ENCODE results near the gene PSMC4.
"Not testable (repeated sequence)": the region's sequence is repeated elsewhere in the genome, so short reads cannot be mapped to it uniquely, and the experiment has no call there.

Gene PSMC4

DNA sequence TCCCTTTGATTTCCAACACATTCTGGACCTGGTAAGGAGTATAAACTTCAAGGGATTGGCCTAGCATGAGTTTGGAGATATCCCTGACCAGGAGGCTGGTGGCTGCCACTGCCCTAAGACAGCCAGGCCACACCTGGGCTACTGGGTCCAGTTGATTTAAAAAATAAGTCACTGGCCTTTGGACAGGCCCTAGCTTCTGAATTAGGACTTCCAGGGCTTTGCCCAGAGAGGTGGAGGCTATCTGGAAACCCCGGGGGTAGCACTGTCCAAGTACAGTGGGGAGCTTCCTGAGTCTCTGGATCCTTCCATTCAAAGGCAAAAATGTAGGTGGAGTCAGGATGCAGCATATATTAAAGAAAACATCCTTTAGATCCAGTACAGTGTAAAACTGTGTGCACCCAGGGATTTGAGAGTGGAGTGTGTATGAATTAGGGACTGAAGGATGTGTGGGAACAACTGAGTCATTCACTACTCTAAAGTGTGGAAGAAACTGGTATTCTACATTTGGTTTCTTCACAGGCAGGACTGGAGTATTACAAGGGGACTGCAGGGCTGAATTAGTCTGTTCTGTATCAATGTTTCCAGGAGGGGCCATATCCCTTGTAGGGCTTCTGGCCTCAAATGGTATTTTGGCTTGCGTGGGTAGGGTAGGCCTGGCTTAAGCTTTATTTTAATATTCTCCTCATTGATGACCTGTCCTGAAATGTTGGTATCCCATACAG lies 21.8 kb upstream of the PSMC4 start:
- no peak for DNase-seq

DNA sequence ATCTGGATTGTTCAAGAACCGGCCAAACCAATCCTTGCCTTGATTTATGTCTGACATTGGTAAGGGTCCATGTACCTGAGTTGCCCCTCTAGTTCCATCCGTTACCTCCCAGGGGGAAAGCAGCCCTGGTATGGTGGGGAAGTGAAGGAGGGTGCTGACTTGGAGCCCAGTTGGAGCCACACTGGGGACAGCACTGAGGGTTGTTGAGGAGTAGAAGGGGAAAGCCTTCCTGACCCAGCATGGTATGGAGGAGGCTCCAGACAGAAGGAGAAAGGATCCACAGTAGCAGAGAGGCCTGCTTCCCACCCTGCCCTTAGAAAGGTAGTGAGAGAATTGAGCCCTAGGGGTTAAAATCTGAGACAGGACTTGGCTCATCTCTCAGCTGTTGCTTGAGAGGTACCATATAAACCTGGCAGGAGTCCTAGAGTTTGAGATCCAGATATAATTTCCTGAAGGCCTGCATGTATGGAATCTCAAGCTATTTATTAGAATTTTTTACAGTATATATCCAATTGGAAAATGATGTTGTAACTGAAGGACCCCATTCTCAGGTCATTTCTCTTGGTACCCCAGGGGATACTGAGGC lies 19.8 kb upstream of the PSMC4 start:
- DNase-seq, result no peak

DNA sequence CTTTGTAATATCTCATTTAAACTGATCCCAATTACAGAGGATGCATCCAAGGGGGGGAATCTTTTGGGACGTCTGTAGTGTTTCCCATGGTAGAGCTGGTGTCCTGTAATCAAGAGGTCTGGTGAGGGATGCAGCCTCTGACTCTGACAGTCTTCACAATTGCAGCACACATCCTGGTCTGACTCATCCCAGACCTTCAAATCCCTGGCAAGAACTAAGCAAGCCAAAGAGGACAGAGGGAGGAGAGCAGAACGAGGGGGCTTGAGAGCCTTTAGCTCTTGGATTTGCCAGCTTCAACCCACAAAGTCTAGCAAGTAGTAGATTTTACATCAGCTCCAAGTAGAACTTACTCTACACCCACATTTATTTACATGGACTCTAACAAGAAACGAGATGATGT lies 19.3 kb upstream of the PSMC4 start:
- DNase-seq, result peak; percentile 33

DNA sequence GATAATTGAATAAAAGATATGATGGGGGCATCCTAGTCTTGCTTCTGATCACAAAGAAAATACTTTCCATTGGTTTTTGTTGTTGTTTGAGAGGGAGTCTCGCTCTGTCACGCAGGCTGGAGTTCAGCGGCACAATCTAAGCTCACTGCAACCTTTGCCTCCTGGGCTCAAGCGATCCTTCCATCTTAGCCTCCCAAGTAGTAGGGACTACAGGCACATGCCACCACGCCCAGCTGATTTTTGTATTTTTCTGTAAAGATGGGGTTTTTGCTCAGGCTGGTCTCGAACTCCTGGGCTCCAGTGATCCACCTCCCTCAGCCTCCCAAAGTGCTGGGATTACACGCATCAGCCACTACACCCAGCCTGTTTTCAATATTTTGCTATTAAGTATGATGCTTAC lies 17.1 kb upstream of the PSMC4 start:
- no peak for DNase-seq

DNA sequence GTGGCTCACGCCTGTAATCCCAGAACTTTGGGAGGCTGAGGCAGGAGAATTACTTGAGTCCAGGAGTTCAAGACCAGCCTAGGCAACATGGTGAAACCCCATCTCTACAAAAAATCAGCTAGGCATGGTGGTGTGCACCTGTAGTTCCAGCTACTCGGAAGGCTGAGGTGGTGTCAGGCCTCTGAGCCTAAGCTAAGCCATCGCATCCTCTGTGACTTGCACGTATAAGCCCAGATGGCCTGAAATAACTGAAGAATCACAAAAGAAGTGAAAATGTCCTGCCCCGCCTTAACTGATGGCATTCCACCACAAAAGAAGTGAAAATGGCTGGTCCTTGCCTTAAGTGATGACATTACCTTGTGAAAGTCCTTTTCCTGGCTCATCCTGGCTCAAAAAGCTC lies 13.1 kb upstream of the PSMC4 start:
- DNase-seq, result not testable (repeated sequence)

DNA sequence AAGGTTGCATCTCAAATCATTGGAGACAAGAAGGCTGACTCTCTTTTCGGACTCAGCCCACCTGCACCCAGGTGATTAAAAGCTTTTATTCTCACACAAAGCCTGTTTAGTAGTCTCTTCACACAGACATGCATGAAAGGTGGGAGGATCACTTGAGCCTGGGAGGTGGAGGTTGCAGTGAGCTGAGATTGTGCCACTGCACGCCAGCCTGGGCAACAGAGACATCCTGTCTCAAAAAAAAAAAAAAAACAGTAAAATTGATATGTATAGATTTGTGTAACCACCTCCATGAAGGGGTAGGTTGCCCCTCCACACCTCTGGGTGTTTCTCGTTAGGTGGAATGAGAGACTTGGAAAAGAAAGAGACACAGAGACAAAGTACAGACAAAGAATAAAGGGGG lies 12.0 kb upstream of the PSMC4 start:
- DNase-seq, result not testable (repeated sequence)

DNA sequence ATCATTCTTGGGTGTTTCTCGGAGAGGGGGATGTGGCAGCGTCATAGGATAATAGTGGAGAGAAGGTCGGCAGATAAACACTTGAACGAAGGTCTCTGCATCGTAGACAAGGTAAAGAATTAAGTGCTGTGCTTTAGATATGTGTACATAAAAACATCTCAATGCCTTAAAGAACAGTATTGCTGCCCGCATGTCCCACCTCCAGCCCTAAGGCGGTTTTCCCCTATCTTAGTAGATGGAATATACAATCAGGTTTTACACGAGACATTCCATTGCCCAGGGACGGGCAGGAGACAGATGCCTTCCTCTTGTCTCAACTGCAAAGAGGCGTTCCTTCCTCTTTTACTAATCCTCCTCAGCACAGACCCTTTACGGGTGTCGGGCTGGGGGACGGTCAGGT lies 11.6 kb upstream of the PSMC4 start:
- DNase-seq, result not testable (repeated sequence)

DNA sequence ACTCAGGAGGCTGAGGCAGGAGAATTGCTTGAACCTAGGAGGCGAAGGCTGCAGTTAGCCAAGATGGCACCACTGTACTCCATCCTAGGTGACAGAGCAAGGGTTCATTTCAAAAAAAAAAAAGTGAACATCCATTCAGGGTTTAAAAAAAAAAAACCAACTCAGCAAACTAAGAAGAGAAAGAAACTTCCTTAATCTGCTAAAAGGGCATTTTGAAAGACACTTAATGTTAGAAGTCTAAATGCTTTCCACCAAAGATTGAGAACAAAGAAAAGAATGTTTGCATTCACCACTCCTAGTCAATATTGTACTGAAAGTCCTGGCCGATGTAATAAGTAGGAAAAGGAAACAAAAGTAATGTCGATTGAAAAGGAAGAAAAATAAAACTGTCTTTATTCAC lies 7.1 kb upstream of the PSMC4 start:
- DNase-seq, result no peak

DNA sequence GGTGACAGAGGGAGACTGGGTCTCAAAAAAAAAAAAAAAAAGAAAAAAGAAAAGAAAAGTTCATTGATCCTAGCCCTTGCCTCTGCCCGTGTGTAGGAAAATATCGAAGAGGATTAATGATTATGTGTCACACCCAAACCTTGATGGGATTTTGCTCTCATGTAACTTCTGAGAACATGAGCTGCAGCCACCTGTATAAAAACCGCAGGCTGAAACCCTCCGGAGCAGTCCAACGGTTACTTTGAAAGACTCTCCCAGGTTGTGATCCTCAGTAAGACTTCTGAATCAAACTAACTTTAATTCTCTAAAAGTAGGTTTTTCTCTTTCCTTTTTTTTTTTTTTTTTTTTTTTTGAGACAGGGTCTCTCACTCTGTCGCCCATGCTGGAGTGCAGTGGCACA lies 4.3 kb upstream of the PSMC4 start:
- DNase-seq, result no peak

DNA sequence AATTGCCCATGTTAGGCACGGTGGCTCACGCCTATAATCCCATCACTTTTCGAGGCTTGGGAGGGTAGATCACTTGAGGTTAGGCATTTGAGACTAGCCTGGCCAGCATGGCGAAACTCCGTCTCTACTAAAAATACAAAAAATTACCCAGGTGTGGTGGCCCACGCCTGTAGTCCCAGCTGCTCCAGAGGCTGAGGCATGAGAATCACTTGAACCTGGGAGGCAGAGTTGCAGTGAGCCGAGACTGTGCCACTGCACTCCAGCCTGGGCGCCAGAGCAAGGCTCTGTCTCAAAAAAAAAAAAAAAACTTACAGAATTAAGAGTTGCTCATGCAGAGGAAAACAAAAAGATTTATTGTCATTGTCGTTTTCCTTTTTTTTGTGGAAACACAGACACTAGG lies 3.4 kb upstream of the PSMC4 start:
- no peak for DNase-seq

DNA sequence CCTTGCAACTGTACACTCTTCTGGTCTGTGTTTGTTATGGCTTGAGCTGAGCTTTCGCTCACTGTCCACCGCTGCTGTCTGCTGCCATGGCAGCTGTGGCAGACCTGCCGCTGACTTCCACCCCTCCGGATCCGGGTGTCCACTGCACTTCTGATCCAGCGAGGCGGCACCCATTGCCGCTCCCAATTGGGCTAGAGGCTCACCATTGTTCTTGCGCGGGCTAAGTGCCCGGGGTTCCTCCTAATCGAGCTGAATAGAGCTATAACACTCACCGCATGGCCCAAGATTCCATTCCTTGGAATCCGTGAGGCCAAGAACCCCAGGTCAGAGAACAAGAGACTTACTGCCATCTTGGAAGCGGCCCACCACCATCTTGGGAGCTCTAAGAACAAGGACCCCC lies 2.2 kb upstream of the PSMC4 start:
- no peak for DNase-seq

DNA sequence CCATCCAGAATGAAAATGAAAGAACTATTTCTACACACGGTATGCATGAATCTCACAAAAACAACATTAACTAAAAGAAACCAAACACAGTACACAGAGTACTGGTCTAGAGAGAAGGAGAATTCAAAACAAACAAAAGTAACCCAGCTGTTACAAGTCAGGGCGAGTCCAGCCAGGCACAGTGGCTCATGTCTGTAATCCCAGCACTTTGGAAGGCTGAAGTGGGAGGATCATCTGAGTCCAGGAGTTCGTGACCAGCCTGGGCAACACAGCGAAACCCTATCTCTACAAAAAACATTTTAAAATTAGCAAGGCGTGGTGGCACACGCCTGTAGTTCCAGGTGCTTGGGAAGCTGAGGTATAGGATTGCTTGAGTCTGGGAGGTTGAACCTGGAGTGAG lies 1.7 kb upstream of the PSMC4 start:
- no peak for DNase-seq

DNA sequence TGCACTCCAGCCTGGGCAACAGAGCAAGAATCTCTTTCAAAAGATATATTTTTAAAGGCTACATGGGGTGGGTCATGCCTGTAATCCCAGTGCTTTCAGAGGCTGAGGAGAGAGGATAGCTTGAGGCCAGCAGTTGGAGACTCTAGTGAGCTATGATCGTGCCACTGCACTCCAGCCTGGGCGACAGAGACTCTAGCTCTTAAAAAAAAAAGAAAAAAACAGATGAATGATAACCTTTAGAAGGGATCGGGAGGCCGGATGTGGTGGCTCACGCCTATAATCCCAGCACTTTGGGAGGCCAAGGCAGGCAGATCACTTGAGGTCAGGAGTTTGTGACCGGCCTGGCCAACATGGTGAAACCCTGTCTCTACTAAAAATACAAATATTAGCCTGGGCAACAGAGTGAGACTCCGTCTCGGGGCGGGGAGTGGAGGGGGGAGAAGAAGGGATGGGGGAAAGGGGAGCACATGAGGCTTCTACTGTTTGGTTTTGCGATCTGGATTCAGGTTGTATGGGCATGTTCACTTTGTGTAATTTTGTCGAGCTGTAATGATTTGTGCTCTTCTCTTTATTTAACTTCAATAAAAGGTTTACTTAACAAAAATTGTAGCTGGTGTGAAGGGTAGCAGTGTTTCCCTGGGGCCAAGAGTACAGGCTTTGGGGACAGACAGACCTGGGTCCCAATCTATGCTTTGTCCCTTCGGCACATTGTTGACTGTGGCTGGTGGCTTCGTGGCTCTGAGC lies 1.1 kb upstream of the PSMC4 start:
- DNase-seq, result no peak

DNA sequence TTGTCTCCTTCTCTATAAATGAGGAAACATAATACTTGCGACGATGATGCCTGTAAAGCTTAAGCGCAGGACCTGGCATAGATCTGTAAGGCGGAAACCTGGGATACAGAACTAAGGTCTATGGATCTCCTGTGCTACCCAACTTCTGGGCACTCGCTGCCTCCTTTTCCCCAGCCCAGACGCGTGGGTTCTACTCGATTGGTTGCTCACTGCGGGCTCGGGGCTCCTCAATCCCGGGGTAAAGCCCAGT lies 615 bp upstream of the PSMC4 start:
- peak; percentile 86 for DNase-seq

DNA sequence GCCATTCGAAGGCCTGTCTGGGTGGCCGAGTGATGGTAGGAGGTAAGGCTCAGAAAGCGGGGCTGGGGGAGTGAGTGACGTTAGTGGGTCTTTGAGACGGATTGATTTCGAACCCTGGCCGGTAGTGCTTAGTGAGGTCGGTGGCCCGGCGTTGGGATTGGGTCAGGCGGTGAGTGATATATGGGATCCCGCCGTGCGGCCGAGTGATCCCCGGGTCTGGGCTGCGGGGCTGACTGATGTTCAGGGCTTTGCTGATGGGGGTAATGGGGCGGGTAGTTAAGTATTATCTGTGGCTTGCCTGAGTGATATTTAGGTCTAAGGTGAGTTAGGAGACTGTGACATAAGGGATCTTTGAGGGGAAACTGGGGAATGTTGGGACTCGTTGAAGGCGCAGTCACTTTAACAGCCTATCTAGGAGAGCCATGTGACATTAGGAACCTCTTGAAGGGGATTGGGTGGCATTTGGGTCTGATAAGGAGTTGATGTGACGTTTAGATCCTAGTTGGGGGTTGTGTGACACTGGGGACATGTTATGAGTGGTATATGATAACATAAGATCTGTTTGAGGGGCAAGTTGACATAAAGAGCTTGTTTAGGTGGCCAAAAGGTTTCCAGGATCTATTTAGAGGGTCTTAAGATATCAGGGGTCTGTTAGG lies 543 bp downstream of the PSMC4 start:
- DNase-seq, result peak; percentile 63

DNA sequence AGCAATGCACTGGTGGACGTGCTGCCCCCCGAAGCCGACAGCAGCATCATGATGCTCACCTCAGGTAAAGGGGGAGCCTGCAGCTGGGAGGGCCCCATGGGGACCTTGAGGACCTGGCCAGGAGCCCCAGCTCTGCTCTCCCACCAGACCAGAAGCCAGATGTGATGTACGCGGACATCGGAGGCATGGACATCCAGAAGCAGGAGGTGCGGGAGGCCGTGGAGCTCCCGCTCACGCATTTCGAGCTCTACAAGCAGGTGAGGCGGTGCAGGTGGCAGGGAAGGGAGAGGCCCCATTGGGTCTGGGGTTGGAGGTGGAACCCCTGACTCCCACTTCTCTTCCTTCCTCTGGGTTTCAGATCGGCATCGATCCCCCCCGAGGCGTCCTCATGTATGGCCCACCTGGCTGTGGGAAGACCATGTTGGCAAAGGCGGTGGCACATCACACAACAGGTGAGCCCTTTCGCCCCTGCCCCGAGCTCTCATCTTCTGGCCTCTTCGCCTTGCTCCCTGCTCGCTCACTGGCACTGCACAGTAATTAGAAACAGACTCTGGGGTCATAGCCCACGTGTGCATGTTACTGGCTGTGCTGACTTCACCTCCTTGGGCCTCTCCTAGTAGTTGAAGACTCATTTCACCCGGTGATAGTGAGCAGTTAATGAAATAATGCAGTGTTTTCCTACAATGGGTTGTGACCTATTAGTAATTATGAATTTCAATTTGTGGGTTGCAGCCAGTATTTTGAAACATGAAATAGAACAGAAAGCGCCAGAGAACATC lies 3.6 kb downstream of the PSMC4 start:
- no peak for DNase-seq

DNA sequence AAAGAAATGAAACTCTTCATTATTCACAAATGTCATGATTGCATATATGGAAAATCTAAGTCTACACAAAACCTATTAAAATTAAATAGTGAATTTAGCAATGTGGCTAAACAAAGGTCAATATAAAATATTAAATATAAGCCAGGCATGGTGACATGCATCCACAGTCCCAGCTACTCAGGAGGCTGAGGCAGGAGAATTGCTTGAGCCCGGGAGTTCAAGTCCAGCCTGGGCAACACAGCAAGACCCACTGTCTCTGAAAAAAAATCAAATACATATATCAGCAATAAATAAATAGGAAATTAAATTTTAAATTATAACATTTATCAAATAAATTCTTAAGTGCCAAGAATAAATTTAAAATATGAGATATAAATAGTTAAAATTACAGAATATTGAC lies 11.9 kb downstream of the PSMC4 start:
- no peak for DNase-seq

DNA sequence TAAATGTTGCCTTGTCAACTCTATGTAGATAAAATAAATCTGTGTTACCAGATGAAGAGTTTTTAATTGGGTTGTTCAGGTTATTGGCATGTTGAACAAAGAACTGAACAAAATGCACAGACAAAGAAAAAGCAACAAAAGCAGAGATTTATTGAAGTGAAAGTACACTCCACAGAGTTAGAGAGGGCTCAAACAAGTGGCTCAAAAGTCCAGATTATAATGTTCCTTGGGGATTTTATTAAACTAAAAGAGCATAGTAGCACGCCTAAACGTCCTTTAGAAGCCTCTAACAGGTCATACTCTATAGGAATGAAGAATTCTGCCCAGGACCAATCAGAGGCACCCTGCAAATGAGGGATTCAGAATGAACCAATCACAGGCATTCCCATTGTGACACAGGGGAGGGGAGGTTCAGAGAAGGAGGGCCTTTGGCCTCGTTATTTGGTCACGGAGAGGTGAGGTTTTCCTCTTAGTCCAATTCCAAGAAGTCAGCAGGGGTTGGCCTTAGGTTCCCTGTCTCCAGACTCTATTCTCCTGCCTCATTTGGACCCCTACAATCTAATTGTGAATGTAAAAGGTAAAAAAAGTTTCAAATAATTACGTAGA lies 12.8 kb downstream of the PSMC4 start:
- no peak for DNase-seq

DNA sequence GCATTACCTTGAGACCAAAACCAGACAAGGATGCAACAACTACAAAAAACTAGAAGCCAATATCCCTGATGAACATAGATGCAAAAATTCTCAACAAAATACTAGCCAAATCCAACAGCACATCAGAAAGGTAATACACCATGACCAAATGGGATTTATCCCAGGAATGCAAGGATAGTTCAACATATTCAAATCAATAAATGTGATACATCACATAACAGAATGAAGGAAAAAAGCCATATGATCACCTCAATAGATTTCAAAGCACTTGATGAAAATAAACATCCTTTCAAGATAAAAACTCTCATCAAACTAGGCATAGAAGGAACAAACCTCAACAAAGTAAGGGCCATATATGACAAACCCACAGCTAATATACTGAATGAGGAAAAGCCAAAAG lies 15.7 kb downstream of the PSMC4 start:
- no peak for DNase-seq

DNA sequence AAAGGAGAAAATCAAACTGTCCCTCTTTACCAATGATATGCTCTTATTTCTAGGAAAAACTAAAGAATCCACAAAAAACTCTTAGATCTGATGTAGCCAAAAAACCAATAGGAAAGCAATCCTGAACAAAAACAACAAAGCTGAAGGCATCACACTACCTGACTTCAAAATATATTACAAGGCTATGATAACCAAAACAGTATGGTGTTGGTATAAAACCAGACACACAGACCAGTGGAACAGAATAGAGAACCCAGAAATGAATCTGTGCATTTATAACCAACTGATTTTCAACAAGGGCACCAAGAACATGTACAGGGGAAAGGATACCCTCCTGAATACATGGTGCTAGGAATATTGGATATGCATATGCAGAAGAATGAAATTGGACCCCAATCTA lies 16.2 kb downstream of the PSMC4 start:
- DNase-seq, result no peak

DNA sequence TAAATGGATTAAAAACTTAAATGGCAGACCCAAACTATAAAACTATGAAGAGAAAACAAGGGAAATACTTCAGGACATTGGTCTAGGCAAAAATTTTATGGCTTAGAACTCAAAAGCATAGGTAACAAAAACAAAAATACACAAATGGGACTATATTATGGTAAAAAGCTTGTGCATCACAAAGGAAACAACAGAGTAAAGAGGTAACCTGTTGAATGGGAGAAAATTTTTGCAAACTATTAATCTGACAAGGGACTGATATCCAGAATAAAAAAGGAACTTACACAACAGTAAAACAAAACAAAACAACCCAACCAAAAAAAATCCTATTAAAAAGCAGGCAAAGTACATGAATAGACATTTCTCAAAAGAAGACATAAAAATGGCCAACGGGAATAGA lies 16.6 kb downstream of the PSMC4 start:
- DNase-seq, result no peak

DNA sequence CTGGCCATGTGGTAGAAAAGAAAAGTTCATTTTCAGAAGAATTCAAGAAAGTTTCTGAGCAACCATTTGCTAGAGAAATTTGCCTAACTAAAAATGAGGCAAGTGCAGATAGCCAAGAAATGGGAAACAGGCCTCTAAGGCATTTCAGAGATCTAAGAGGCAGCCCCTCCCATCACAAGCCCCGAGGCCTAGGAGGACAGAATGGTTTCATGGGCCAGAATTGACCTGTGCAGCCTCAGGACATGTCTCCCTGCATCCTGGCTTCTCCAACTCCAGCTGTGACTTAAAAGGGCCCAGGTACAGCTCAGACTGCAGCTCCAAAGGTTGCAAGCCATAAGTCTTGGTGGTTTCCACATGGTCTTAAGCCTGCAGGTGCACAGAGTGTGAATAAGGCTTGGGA lies 22.6 kb downstream of the PSMC4 start:
- DNase-seq, result no peak

DNA sequence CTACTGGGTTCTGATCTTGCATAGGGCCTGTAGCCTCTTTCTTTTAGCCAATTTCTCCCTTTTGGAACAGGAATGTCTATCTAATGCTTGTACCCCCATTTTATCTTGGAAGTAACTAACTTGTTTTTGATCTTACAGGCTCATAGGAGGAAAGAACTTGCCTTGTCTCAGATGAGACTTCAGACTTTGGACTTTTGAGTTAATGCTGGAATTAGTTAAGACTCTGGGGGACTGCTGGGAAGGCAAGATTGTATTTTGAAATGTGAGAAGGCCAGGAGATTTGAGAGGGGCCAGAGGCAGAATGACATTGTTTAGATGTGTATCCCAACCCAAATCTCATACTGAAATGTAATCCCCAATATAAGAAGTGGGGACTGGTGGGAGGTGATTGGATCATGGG lies 23.4 kb downstream of the PSMC4 start:
- DNase-seq, result no peak

All from DMS53 (cell line).